Measurements from ENCODE around the gene GAS6.

GAS6 gene

GRCh38 chr13:113864273-113864890, 506 bp upstream of the GAS6 start:
- DNase-seq = no peak

GRCh38 chr13:113862931-113863523, 849 bp downstream of the GAS6 start:
- peak in 1 of 2 experiments; percentile 46 for DNase-seq

- no peak for DNase-seq
These were observed 1.5 kb downstream of the GAS6 start for GRCh38 chr13:113862191-113862930.

- no peak for DNase-seq
These were observed 2.3 kb downstream of the GAS6 start for GRCh38 chr13:113861433-113862030.

- no peak for DNase-seq
These were observed 3.0 kb downstream of the GAS6 start for GRCh38 chr13:113860665-113861432.

GRCh38 chr13:113860051-113860664, 3.7 kb downstream of the GAS6 start:
- DNase-seq = no peak

GRCh38 chr13:113859311-113860050, 4.4 kb downstream of the GAS6 start:
- DNase-seq = peak in 1 of 2 experiments; percentile 5

GRCh38 chr13:113857531-113858195, 6.2 kb downstream of the GAS6 start:
- DNase-seq = no peak

GRCh38 chr13:113856716-113857065, 7.2 kb downstream of the GAS6 start:
- DNase-seq = peak in 1 of 2 experiments; percentile 8

GRCh38 chr13:113855931-113856715, 7.8 kb downstream of the GAS6 start:
- DNase-seq = peak in 1 of 2 experiments; percentile 13

- DNase-seq = peak in 1 of 2 experiments; percentile 14
These were observed 8.6 kb downstream of the GAS6 start for GRCh38 chr13:113855012-113855921.

GRCh38 chr13:113854238-113855011, 9.5 kb downstream of the GAS6 start:
- DNase-seq = peak in 1 of 2 experiments; percentile 26

GRCh38 chr13:113853518-113854237, 10.2 kb downstream of the GAS6 start:
- no peak for DNase-seq

GRCh38 chr13:113852536-113853517, 11.0 kb downstream of the GAS6 start:
- DNase-seq = peak in 1 of 2 experiments; percentile 16

- peak in 1 of 2 experiments; percentile 10 for DNase-seq
These were observed 11.9 kb downstream of the GAS6 start for GRCh38 chr13:113851826-113852535.

- DNase-seq = peak in 1 of 2 experiments; percentile 10
These were observed 12.4 kb downstream of the GAS6 start for GRCh38 chr13:113851480-113851803.
